ENCODE results near the gene PLCB1. TPM values are rescaled to one million over a fixed set of nuclear protein-coding genes. Genes with fewer than 3 reads are reported as not detected.

PLCB1 gene
- polyA plus RNA-seq, 4 donors = 39.1 to 53.5 (median 46.3) TPM

GRCh38 chr20:8524101-8525016 lies 392.3 kb downstream of the PLCB1 start:
- DNase-seq (ENCODE audit: low read depth in 4 of 4, low spot score in 3 of 4) = no peak

- no peak for DNase-seq (ENCODE audit: low read depth in 4 of 4, low spot score in 3 of 4)
Measured at GRCh38 chr20:8525017-8525343, 392.9 kb downstream of the PLCB1 start.

GRCh38 chr20:8526610-8527009 lies 394.5 kb downstream of the PLCB1 start:
- no peak for DNase-seq (ENCODE audit: low read depth in 4 of 4, low spot score in 3 of 4)

- DNase-seq (ENCODE audit: low read depth in 4 of 4, low spot score in 3 of 4) = no peak
Measured at GRCh38 chr20:8527998-8528723, 396.1 kb downstream of the PLCB1 start.

GRCh38 chr20:8530022-8530421 lies 398.0 kb downstream of the PLCB1 start:
- no peak for DNase-seq (ENCODE audit: low read depth in 4 of 4, low spot score in 3 of 4)

GRCh38 chr20:8532169-8532568 lies 400.1 kb downstream of the PLCB1 start:
- no peak for DNase-seq (ENCODE audit: low read depth in 4 of 4, low spot score in 3 of 4)

GRCh38 chr20:8534368-8535160 lies 402.5 kb downstream of the PLCB1 start:
- no peak for DNase-seq (ENCODE audit: low read depth in 4 of 4, low spot score in 3 of 4)

- DNase-seq (ENCODE audit: low read depth in 4 of 4, low spot score in 3 of 4) = no peak
Measured at GRCh38 chr20:8535403-8536261, 403.6 kb downstream of the PLCB1 start.

GRCh38 chr20:8536262-8536618 lies 404.2 kb downstream of the PLCB1 start:
- no peak for DNase-seq (ENCODE audit: low read depth in 4 of 4, low spot score in 3 of 4)

GRCh38 chr20:8540466-8540865 lies 408.4 kb downstream of the PLCB1 start:
- DNase-seq (ENCODE audit: low read depth in 4 of 4, low spot score in 3 of 4) = no peak

GRCh38 chr20:8542110-8542486 lies 410.0 kb downstream of the PLCB1 start:
- no peak for DNase-seq (ENCODE audit: low read depth in 4 of 4, low spot score in 3 of 4)

- DNase-seq (ENCODE audit: low read depth in 4 of 4, low spot score in 3 of 4) = no peak
Measured at GRCh38 chr20:8545212-8545611, 413.1 kb downstream of the PLCB1 start.

- no peak for DNase-seq (ENCODE audit: low read depth in 4 of 4, low spot score in 3 of 4)
Measured at GRCh38 chr20:8547035-8547650, 415.1 kb downstream of the PLCB1 start.

- DNase-seq (ENCODE audit: low read depth in 4 of 4, low spot score in 3 of 4) = no peak
Measured at GRCh38 chr20:8547968-8548588, 416.0 kb downstream of the PLCB1 start.

- DNase-seq (ENCODE audit: low read depth in 4 of 4, low spot score in 3 of 4) = no peak
Measured at GRCh38 chr20:8549192-8549591, 417.1 kb downstream of the PLCB1 start.

GRCh38 chr20:8557711-8558110 lies 425.6 kb downstream of the PLCB1 start:
- no peak for DNase-seq (ENCODE audit: low read depth in 4 of 4, low spot score in 3 of 4)

- DNase-seq (ENCODE audit: low read depth in 4 of 4, low spot score in 3 of 4) = no peak
Measured at GRCh38 chr20:8562356-8562755, 430.3 kb downstream of the PLCB1 start.

GRCh38 chr20:8568075-8568474 lies 436.0 kb downstream of the PLCB1 start:
- DNase-seq (ENCODE audit: low read depth in 4 of 4, low spot score in 3 of 4) = no peak

- no peak for DNase-seq (ENCODE audit: low read depth in 4 of 4, low spot score in 3 of 4)
Measured at GRCh38 chr20:8569766-8570165, 437.7 kb downstream of the PLCB1 start.
